ENCODE results near the gene CDH4. TPM values are rescaled to one million over a fixed set of nuclear protein-coding genes. Genes with fewer than 3 reads are reported as not detected.

The CDH4 gene
- total RNA-seq, 1 donor from 2014 or later, result 3.2 TPM

GRCh38 chr20:61527626-61528025, 275.6 kb downstream of the CDH4 start:
- FAIRE-seq, result no peak
- no peak overlapping the region for H3K4me3 Mint-ChIP-seq (ENCODE audit: unreplicated experiment)

GRCh38 chr20:61528591-61528990, 276.5 kb downstream of the CDH4 start:
- DNase-seq (ENCODE audit: low read depth), result no peak
- H3K36me3 Mint-ChIP-seq (ENCODE audit: low read depth, unreplicated experiment), result no peaks in the 10 kb centered on the region
- H3K27me3 Mint-ChIP-seq (ENCODE audit: low read depth, unreplicated experiment), result peaks cover 16% of the 10 kb centered on the region
- FAIRE-seq, result no peak
- no peaks in the 10 kb centered on the region for H3K79me2 ChIP-seq (ENCODE audit: insufficient read depth, low read length)
- no peaks in the 10 kb centered on the region for H3K9me3 Mint-ChIP-seq (ENCODE audit: unreplicated experiment)
- H3K4me3 ChIP-seq (ENCODE audit: insufficient read depth, low read depth, low read length), result no peak overlapping the region
- H4K20me1 ChIP-seq (ENCODE audit: insufficient read depth, low read length), result peaks cover 22% of the 10 kb centered on the region
- H3K9me3 ChIP-seq (ENCODE audit: insufficient read depth, low read depth, low read length), result no peaks in the 10 kb centered on the region
- peaks cover 11% of the 10 kb centered on the region for H3K4me1 ChIP-seq (ENCODE audit: insufficient read depth, low read length)
- H3K9ac ChIP-seq (ENCODE audit: low read length), result no peak overlapping the region
- H3K27me3 ChIP-seq (ENCODE audit: insufficient read depth, low read length), result no peaks in the 10 kb centered on the region
- H3K4me2 ChIP-seq (ENCODE audit: low read length), result no peak overlapping the region
- no peak overlapping the region for H2AFZ ChIP-seq (ENCODE audit: low read depth, low read length)
- TF ChIP-seq EZH2 (IDR thresholded peaks at IDR 0.05; ENCODE audit: insufficient read depth, low read length), result no peak
- TF ChIP-seq, protein P1, sequence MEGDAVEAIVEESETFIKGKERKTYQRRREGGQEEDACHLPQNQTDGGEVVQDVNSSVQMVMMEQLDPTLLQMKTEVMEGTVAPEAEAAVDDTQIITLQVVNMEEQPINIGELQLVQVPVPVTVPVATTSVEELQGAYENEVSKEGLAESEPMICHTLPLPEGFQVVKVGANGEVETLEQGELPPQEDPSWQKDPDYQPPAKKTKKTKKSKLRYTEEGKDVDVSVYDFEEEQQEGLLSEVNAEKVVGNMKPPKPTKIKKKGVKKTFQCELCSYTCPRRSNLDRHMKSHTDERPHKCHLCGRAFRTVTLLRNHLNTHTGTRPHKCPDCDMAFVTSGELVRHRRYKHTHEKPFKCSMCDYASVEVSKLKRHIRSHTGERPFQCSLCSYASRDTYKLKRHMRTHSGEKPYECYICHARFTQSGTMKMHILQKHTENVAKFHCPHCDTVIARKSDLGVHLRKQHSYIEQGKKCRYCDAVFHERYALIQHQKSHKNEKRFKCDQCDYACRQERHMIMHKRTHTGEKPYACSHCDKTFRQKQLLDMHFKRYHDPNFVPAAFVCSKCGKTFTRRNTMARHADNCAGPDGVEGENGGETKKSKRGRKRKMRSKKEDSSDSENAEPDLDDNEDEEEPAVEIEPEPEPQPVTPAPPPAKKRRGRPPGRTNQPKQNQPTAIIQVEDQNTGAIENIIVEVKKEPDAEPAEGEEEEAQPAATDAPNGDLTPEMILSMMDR (IDR thresholded peaks at IDR 0.05; ENCODE audit: insufficient read depth, low read depth, low read length), result no peak
- H3K4me1 Mint-ChIP-seq (ENCODE audit: low read depth, unreplicated experiment), result no peaks in the 10 kb centered on the region
- no peak overlapping the region for H3K27ac ChIP-seq (ENCODE audit: low read depth, low read length)
- H3K36me3 ChIP-seq (ENCODE audit: insufficient read depth, low read length), result no peaks in the 10 kb centered on the region
- H3K4me3 Mint-ChIP-seq (ENCODE audit: unreplicated experiment), result no peak overlapping the region
- no peak overlapping the region for H3K27ac Mint-ChIP-seq (ENCODE audit: unreplicated experiment)

More at GRCh38 chr20:61527626-61528025, 275.6 kb downstream of the CDH4 start:
- H3K9ac ChIP-seq (ENCODE audit: low read length), result no peak overlapping the region
- no peaks in the 10 kb centered on the region for H3K36me3 ChIP-seq (ENCODE audit: insufficient read depth, low read length)
- peaks cover 22% of the 10 kb centered on the region for H4K20me1 ChIP-seq (ENCODE audit: insufficient read depth, low read length)
- no peak overlapping the region for H3K4me3 ChIP-seq (ENCODE audit: insufficient read depth, low read depth, low read length)
- no peak overlapping the region for H2AFZ ChIP-seq (ENCODE audit: low read depth, low read length)
- H3K9me3 Mint-ChIP-seq (ENCODE audit: unreplicated experiment), result no peaks in the 10 kb centered on the region
- H3K27ac ChIP-seq (ENCODE audit: low read depth, low read length), result no peak overlapping the region
- H3K4me1 Mint-ChIP-seq (ENCODE audit: low read depth, unreplicated experiment), result no peaks in the 10 kb centered on the region
- DNase-seq (ENCODE audit: low read depth), result no peak
- H3K27ac Mint-ChIP-seq (ENCODE audit: unreplicated experiment), result no peak overlapping the region
- no peak for TF ChIP-seq EZH2 (IDR thresholded peaks at IDR 0.05; ENCODE audit: insufficient read depth, low read length)
- TF ChIP-seq, protein P1 (IDR thresholded peaks at IDR 0.05; ENCODE audit: insufficient read depth, low read depth, low read length), result no peak
- no peaks in the 10 kb centered on the region for H3K9me3 ChIP-seq (ENCODE audit: insufficient read depth, low read depth, low read length)
- no peaks in the 10 kb centered on the region for H3K79me2 ChIP-seq (ENCODE audit: insufficient read depth, low read length)
- no peak overlapping the region for H3K4me2 ChIP-seq (ENCODE audit: low read length)
- H3K36me3 Mint-ChIP-seq (ENCODE audit: low read depth, unreplicated experiment), result no peaks in the 10 kb centered on the region
- H3K4me1 ChIP-seq (ENCODE audit: insufficient read depth, low read length), result peaks cover 11% of the 10 kb centered on the region
- H3K27me3 ChIP-seq (ENCODE audit: insufficient read depth, low read length), result no peaks in the 10 kb centered on the region
- H3K27me3 Mint-ChIP-seq (ENCODE audit: low read depth, unreplicated experiment), result peaks cover 17% of the 10 kb centered on the region

GRCh38 chr20:61529354-61529753, 277.3 kb downstream of the CDH4 start:
- FAIRE-seq, result no peak
- no peak for DNase-seq (ENCODE audit: low read depth)

More at GRCh38 chr20:61529354-61529753, 277.3 kb downstream of the CDH4 start:
- Histone ChIP-seq H3K9ac (ENCODE audit: low read length) (no peak overlapping the region), H3K36me3 (ENCODE audit: insufficient read depth, low read length) (no peaks in the 10 kb centered on the region), H3K9me3 (ENCODE audit: insufficient read depth, low read depth, low read length) (no peaks in the 10 kb centered on the region), H3K4me2 (ENCODE audit: low read length) (no peak overlapping the region), H4K20me1 (ENCODE audit: insufficient read depth, low read length) (peaks cover 22% of the 10 kb centered on the region), H2AFZ (ENCODE audit: low read depth, low read length) (no peak overlapping the region), H3K4me1 (ENCODE audit: insufficient read depth, low read length) (peaks cover 11% of the 10 kb centered on the region), H3K27me3 (ENCODE audit: insufficient read depth, low read length) (no peaks in the 10 kb centered on the region), H3K4me3 (ENCODE audit: insufficient read depth, low read depth, low read length) (no peak overlapping the region), H3K79me2 (ENCODE audit: insufficient read depth, low read length) (no peaks in the 10 kb centered on the region), H3K27ac (ENCODE audit: low read depth, low read length) (no peak overlapping the region)
- Mint-ChIP-seq H3K4me1 (ENCODE audit: low read depth, unreplicated experiment) (no peaks in the 10 kb centered on the region), H3K4me3 (ENCODE audit: unreplicated experiment) (no peak overlapping the region), H3K27ac (ENCODE audit: unreplicated experiment) (no peak overlapping the region), H3K27me3 (ENCODE audit: low read depth, unreplicated experiment) (peaks cover 17% of the 10 kb centered on the region), H3K36me3 (ENCODE audit: low read depth, unreplicated experiment) (no peaks in the 10 kb centered on the region), H3K9me3 (ENCODE audit: unreplicated experiment) (no peaks in the 10 kb centered on the region)
- TF ChIP-seq, protein P1 (IDR thresholded peaks at IDR 0.05; ENCODE audit: insufficient read depth, low read depth, low read length), result no peak
- TF ChIP-seq EZH2 (IDR thresholded peaks at IDR 0.05; ENCODE audit: insufficient read depth, low read length), result no peak

All from astrocyte (in vitro differentiated cells and primary cell).